Testis (tissue), 3 donors: ENCODE measurements around the gene PRR33. TPM values are rescaled to one million over a fixed set of nuclear protein-coding genes. Genes with fewer than 3 reads are reported as not detected.
"Not testable (repeated sequence)": the region's sequence is repeated elsewhere in the genome, so short reads cannot be mapped to it uniquely, and the experiment has no call there.

Experiments
- DNase-seq: peaks from one replicate; pipeline ENCODE4 v3.0.0-alpha.2; 2019
- H3K27ac ChIP-seq, 2 donors: fragments of 200-600 bp; sonication (generic); one replicate each; pipeline ENCODE4 v1.5.1; 2019
- H3K27me3 ChIP-seq: fragments of 200-600 bp; sonication (generic); one replicate; pipeline ENCODE4 v1.5.1; 2019
- H3K36me3 ChIP-seq: fragments of 200-600 bp; sonication (generic); one replicate; pipeline ENCODE4 v1.5.1; 2017; ENCODE audit warnings: low read depth; ENCODE audit errors: missing control alignments
- H3K4me1 ChIP-seq: fragments of 200-600 bp; sonication (generic); one replicate; pipeline ENCODE4 v1.5.1; 2019
- H3K4me3 ChIP-seq, 2 donors: fragments of 200-600 bp; sonication (generic); one replicate each; pipeline ENCODE4 v1.5.1; 2017 to 2019
- H3K9me3 ChIP-seq: fragments of 200-600 bp; sonication (generic); one replicate; pipeline ENCODE4 v1.5.1; 2017
- POLR2A ChIP-seq: fragments of 450-650 bp; IDR thresholded peaks from one replicate; pipeline ENCODE4 v1.6.1; 2017; ENCODE audit warnings: antibody characterized with exemption, mild to moderate bottlenecking, moderate library complexity
- WGBS, 2 donors: methylation state at CpG; one replicate each; pipeline ENCODE4 v1.1.5; 2018; 5-methylcytosine and 5-hydroxymethylcytosine counted together
- intact Hi-C: fragments of 100-400 bp; cut with DNase I; formaldehyde crosslinking; loops from one replicate; pipeline ENCODE4 v1.15.1; 2023; ENCODE audit warnings: low total_unique reads
- polyA plus RNA-seq: library from polyadenylated mRNA; stranded (reverse); fragments of 350-450 nt; fragmentation: Illumina TruSeq; extraction: RNeasy Lipid Tissue Mini Kit (QIAGEN cat#74804); gene quantifications from one replicate; pipeline ENCODE4 v1.2.3, GENCODE V29; 2014; ENCODE audit warnings: low read depth, low replicate concordance; ENCODE audit not compliant: insufficient read depth
- total RNA-seq, 2 donors: library from RNA; depleted of rRNA; stranded (reverse); fragments of >200 nt; gene quantifications; one replicate each; pipeline ENCODE4 v1.2.3, GENCODE V29; 2016
- TF ChIP-seq, protein P1 (sequence below), 3 experiments: fragments of 450-650 bp in 2 of 3; fragments of 200-600 bp in 1 of 3; sonication (generic) in 1 of 3; IDR thresholded peaks; one replicate each; pipeline ENCODE4 v1.5.1; 2016 to 2019; ENCODE audit warnings: antibody characterized with exemption in 3 of 3, mild to moderate bottlenecking in 2 of 3, moderate library complexity in 1 of 3

Gene PRR33
- total and polyA plus RNA-seq, 3 donors from 2014 or later: 0.06 TPM; not detected in 2

DNA sequence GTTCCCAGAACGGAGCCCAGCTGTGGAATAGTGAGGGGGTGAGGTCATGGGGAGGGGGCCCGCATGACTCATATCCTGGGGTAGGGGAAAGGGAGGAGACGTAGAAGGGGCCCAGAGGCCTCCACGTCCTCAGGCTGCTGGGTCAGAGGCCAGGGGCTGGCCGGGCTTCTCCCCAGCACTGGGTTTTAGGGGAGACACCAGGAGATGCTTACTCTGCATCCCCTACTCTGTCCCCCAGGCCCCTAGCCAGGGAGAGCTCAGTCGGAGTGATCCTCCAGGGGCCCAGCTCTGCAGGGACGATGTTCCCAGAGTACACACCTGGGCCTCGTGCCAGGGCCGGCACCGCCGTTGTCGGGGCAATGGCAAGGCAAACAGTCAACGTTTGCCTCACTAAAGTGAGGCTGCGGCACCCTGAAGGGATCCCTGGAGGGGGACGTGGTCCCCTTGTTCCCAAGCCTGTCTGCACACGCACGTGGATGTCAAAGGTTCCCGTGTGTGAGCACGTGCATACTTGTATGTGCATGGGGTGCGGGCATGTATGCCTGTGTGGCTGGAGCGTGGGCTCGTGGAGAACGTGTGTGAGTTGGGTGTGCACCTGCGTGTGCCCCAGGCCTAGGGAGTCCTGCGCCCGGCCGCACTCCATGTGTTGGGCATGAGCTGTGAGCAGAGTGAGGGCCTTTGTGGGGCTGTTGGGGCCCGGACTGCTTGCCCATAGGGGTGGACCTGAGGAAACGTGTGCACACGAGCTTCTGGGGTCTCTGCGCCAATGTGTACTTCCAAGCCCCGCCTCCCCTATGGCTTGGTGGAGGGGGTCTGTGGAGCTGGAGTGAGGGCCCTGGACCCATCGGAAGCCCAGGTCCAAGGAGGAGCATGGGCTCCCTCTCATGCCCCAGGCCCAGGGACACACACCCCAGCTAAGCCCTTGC lies 14.2 kb downstream of the PRR33 start:
- no peak overlapping the region for H3K4me3 ChIP-seq
- DNase-seq: no peak
- no peak overlapping the region for H3K27ac ChIP-seq
- H3K9me3 ChIP-seq: no peaks in the 10 kb centered on the region
- TF ChIP-seq POLR2A: no peak
- TF ChIP-seq, protein P1, sequence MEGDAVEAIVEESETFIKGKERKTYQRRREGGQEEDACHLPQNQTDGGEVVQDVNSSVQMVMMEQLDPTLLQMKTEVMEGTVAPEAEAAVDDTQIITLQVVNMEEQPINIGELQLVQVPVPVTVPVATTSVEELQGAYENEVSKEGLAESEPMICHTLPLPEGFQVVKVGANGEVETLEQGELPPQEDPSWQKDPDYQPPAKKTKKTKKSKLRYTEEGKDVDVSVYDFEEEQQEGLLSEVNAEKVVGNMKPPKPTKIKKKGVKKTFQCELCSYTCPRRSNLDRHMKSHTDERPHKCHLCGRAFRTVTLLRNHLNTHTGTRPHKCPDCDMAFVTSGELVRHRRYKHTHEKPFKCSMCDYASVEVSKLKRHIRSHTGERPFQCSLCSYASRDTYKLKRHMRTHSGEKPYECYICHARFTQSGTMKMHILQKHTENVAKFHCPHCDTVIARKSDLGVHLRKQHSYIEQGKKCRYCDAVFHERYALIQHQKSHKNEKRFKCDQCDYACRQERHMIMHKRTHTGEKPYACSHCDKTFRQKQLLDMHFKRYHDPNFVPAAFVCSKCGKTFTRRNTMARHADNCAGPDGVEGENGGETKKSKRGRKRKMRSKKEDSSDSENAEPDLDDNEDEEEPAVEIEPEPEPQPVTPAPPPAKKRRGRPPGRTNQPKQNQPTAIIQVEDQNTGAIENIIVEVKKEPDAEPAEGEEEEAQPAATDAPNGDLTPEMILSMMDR (IDR thresholded peaks at IDR 0.05): no peak
- peaks cover 27% of the 10 kb centered on the region for H3K4me1 ChIP-seq
- WGBS, 2 donors: 65 to 73% methylated on average over 24 to 33 of the region's 33 CpGs
- intact Hi-C loops: no loop called here
- H3K27me3 ChIP-seq: no peaks in the 10 kb centered on the region
- no peaks in the 10 kb centered on the region for H3K36me3 ChIP-seq

DNA sequence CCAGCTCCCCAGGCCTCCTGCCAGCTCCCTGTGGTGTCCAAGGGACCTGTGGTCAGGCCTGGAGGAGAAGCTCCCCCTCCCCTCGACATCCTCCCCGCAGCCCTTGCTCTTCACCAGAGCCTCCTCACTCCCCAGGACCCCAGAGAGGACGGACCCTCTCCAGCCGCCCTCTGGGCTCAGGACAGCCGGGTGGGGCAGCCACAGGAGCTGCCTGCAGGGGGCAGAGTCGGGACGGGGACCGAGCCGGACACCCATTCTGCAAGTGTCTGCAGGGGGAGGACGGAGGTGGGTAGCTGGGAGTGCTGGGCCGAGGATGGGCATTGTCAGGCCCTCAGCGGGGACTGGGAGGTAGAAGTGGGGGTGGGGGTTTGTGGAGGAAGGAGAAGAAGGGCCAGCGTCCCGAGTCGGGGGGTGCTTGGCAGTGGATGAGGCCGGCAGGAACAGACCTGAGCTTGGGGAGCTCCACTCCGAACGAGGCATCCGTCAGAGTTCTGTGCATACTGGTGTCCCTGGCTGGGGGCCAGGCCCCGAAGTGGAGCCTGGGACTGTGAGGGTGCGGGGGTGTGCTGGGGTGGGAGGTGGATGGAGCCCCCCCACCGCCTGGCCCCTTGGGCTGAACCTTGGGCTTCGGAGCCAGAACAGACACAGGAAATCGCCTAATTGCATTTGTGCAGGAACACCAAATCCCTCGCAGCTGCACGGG lies 15.2 kb downstream of the PRR33 start:
- peak; percentile 71 for DNase-seq
- Histone ChIP-seq H3K36me3 (no peaks in the 10 kb centered on the region), H3K27me3 (no peaks in the 10 kb centered on the region), H3K9me3 (no peaks in the 10 kb centered on the region), H3K4me3 (no peak overlapping the region), H3K4me1 (peaks cover 20% of the 10 kb centered on the region), H3K27ac (peak overlapping the region in 1 of 2 donors; percentile 74)
- no peak for TF ChIP-seq POLR2A
- TF ChIP-seq, protein P1 (IDR thresholded peaks at IDR 0.05): peak in 2 of 3 experiments; percentile 38 to 56
- intact Hi-C loops: no loop called here
- 30 to 47% methylated on average over 16 to 26 of the region's 26 CpGs for WGBS, 2 donors

DNA sequence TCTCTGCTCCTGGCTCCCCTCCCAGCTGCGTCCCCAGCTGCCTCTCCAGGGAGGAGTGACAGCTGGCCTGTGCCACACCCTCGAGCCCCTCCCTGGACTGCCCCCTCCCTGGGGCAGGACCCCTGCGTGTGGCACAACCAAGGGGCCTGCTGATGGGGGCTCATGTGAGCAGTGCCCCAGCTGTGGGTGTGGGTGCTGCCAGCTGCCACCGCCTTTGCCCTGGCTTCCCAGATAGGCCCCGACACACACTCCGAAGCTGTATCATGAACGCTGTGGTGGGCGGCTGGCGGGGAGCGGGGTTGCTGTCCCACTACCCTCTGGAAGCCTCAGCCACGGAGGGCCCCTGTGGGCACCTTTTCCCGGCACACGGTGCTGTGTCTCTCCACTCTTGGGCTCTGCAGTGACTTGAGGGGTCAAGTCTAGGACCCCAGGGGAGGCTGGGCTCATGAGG lies 15.8 kb downstream of the PRR33 start:
- H3K36me3 ChIP-seq, H3K9me3 ChIP-seq, H3K4me3 ChIP-seq, intact Hi-C loops, H3K27me3 ChIP-seq, DNase-seq: not testable (repeated sequence)
- H3K4me1 ChIP-seq: peaks cover 14% of the 10 kb centered on the region
- H3K27ac ChIP-seq: peak overlapping the region in 1 of 2 donors; percentile 74
- 71 to 74% methylated on average over 8 to 13 of the region's 13 CpGs for WGBS, 2 donors

DNA sequence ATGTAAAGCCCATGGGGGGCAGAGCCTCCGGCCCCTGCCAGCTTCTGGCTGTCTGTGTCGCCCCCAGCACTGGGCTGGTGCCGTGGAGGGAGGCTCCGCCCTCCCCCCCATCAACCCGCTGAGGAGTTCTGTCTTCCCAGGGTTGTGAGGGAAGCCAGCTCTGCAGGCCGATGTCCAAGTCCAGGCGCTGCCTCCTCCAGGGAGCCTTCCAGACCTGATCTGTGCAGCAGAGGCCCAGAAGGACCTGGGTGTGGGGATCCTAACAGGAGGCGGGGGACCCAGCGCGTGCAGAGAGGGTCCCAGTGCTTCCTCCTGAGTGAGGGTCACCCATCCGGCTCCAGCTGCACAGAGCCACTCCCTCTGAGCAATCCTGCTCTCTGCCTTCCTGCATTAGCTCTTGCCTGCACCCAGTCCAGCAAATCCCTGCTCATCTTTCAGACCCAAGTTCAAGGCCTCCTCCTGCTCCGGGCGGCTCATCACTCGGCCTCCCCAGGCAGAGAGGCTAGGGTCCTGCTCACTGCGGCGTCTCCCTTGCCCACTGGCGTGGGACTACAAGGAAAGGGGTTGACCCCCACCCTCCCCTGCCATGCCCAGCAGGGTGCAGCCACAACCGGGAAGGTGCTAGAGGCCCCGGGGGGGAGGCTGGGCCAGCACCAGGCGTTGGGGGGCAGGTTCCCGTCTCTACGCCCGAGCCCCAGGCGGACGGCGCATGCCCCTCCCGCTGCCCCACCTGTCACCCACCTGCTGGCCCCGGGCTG lies 16.4 kb downstream of the PRR33 start:
- no peak for TF ChIP-seq POLR2A
- TF ChIP-seq, protein P1 (IDR thresholded peaks at IDR 0.05): no peak
- WGBS, 2 donors: 68 to 96% methylated on average over 4 to 23 of the region's 28 CpGs
- Histone ChIP-seq H3K27me3 (no peaks in the 10 kb centered on the region), H3K4me1 (peaks cover 8% of the 10 kb centered on the region), H3K27ac (peak overlapping the region; percentile 18 to 64), H3K9me3 (no peaks in the 10 kb centered on the region), H3K4me3 (no peak overlapping the region), H3K36me3 (no peaks in the 10 kb centered on the region)
- DNase-seq: no peak
- intact Hi-C loops: no loop called here

DNA sequence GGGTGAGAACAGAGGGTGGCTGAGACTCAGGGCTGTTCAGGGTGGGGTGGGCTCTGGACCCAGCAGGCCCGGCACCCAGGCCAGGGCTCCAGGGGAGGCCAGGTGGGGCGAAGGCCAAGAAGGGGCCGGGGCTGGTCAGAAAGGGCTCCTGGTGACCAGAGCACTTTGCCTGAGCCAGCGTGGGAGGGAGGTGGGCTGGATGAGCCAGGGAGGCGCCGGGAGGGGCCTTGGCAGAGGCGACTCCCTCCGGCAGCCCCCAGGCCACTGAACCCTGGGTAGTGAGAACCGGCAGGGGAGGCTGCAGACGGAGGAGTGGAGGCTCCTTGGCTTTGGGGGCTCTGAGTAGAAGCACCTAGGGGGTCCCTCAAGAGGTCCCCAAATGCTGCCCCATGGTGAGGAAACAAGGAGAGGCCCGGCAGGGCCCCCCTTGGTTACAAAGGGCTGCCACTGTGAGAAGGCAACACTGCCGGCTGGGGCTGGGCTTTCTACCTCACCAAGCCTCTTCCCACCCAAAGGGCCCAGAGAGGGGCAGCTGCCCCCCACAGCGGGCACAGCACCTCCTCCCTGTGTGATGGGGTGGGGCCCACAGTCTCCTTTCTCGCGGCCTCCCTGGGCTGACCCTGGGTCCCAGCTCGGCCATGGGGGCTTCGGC lies 17.1 kb downstream of the PRR33 start:
- DNase-seq, H3K9me3 ChIP-seq, H3K4me3 ChIP-seq, intact Hi-C loops, H3K27me3 ChIP-seq, H3K4me1 ChIP-seq, H3K36me3 ChIP-seq: not testable (repeated sequence)
- WGBS, 2 donors: 67 to 79% methylated on average over 6 to 17 of the region's 17 CpGs
- H3K27ac ChIP-seq: peak overlapping the region; percentile 18 to 64

DNA sequence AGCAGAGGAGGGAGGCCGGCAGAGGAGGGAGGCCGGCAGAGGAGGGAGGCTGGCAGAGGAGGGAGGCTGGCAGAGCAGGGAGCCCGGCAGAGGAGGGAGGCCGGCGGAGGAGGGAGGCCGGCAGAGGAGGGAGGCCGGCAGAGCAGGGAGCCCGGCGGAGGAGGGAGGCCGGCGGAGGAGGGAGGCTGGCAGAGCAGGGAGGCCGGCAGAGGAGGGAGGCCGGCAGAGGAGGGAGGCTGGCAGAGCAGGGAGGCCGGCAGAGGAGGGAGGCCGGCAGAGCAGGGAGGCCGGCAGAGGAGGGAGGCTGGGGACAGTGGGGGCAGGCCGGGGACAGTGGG lies 17.9 kb downstream of the PRR33 start:
- H3K4me1 ChIP-seq, H3K36me3 ChIP-seq, H3K9me3 ChIP-seq, intact Hi-C loops, H3K4me3 ChIP-seq, DNase-seq, H3K27me3 ChIP-seq: not testable (repeated sequence)
- 76 to 78% methylated on average over 16 of the region's 17 CpGs for WGBS, 2 donors
- H3K27ac ChIP-seq: peak overlapping the region in 1 of 2 donors; percentile 10
